Measurements from ENCODE around the gene AK1. TPM values are rescaled to one million over a fixed set of nuclear protein-coding genes. Genes with fewer than 3 reads are reported as not detected.

The AK1 gene
- total RNA-seq, 1 experiment from 2014 or later = 31.6 TPM

GRCh38 chr9:127854960-127855359 lies 22.5 kb downstream of the AK1 start:
- H3K27ac ChIP-seq (ENCODE audit: insufficient read length, low read depth, low read length) = no peak overlapping the region

More at GRCh38 chr9:127854960-127855359, 22.5 kb downstream of the AK1 start:
- Histone ChIP-seq H3K14ac (ENCODE audit: insufficient read depth, low read length) (no peak overlapping the region), H4K8ac (replicated peaks; ENCODE audit: insufficient read length, low read depth, low read length) (no peak overlapping the region), H2BK20ac (ENCODE audit: low read depth, low read length, poor library complexity, severe bottlenecking) (no peak overlapping the region), H3K56ac (ENCODE audit: insufficient read length, low read depth, low read length) (no peak overlapping the region), H4K5ac (ENCODE audit: insufficient read length, low read depth, low read length) (no peak overlapping the region), H2BK5ac (ENCODE audit: insufficient read length, low read length) (no peak overlapping the region), H3K18ac (ENCODE audit: insufficient read length, low read depth, low read length) (no peak overlapping the region), H2BK15ac (ENCODE audit: low read depth, low read length) (no peak overlapping the region), H3K79me2 (ENCODE audit: insufficient read depth, low read length) (no peaks in the 10 kb centered on the region), H3K9ac (ENCODE audit: extremely low read depth, insufficient read length, low read length) (no peak overlapping the region), H2AK5ac (ENCODE audit: insufficient read length, low read length) (no peak overlapping the region), H3K23ac (ENCODE audit: insufficient read length, low read depth, low read length) (no peak overlapping the region), H2BK12ac (ENCODE audit: insufficient read length, low read depth, low read length) (no peak overlapping the region), H2BK120ac (ENCODE audit: low read depth, low read length, poor library complexity, severe bottlenecking) (no peak overlapping the region), H3K79me1 (ENCODE audit: insufficient read depth, low read depth, low read length, poor library complexity, severe bottlenecking) (no peaks in the 10 kb centered on the region), H3K4me2 (ENCODE audit: insufficient read depth, insufficient read length, low read length) (no peak overlapping the region), H4K91ac (ENCODE audit: insufficient read length, low read depth, low read length) (no peak overlapping the region), H4K20me1 (ENCODE audit: control insufficient read depth, insufficient read depth, insufficient read length) (no peaks in the 10 kb centered on the region), H2AFZ (ENCODE audit: low read length) (no peak overlapping the region), H3K9me3 (ENCODE audit: control insufficient read depth, low read depth, low read length) (no peaks in the 10 kb centered on the region), H3K23me2 (ENCODE audit: insufficient read length, low read depth, low read length, poor library complexity, severe bottlenecking) (peaks cover 3% of the 10 kb centered on the region), H3K27me3 (ENCODE audit: insufficient read depth, low read length) (no peaks in the 10 kb centered on the region), H3K4ac (ENCODE audit: low read depth, low read length) (no peak overlapping the region), H3K4me1 (ENCODE audit: insufficient read depth, low read length) (no peaks in the 10 kb centered on the region), H3T11ph (ENCODE audit: low read length) (no peak overlapping the region)
- no peak for DNase-seq
- no peak overlapping the region for H3K4me3 Mint-ChIP-seq
- peaks cover 2 to 9% of the 10 kb centered on the region in 2 experiments; a peak in 2 of 4 replicates for H3K4me1 Mint-ChIP-seq
- no CpG with 5 or more reads among the region's 11 CpGs for WGBS (ENCODE audit: extremely low coverage, insufficient read length, low lambda C conversion rate)
- no peaks in the 10 kb centered on the region for H3K36me3 Mint-ChIP-seq (ENCODE audit: insufficient read depth in 1 of 3, low read depth in 3 of 3)
- no peak for TF ChIP-seq CTCF (conservative IDR thresholded peaks at IDR 0.05)
- H3K9me3 Mint-ChIP-seq = no peaks in the 10 kb centered on the region
- no peak overlapping the region for H3K27ac Mint-ChIP-seq
- H3K27me3 Mint-ChIP-seq (ENCODE audit: low read depth) = no peaks in the 10 kb centered on the region; the same call in 1 of the 2 replicates

Data from H9 (cell line).